IMR-90 (cell line): ENCODE measurements around the gene CSNK2A1.

Experiments used
- NFE2L2 ChIP-seq: fragments of 150-350 bp; IDR thresholded peaks from 2 replicates; pipeline ENCODE4 v1.6.1; 2016; ENCODE audit warnings: low read depth, mild to moderate bottlenecking, low read length
- POLR2A ChIP-seq: IDR thresholded peaks from 2 replicates; pipeline ENCODE4 v1.6.1; 2012; ENCODE audit warnings: mild to moderate bottlenecking, low read depth, low read length
- RCOR1 ChIP-seq: IDR thresholded peaks from 2 replicates; pipeline ENCODE4 v1.6.1; 2012; ENCODE audit warnings: mild to moderate bottlenecking, low read length, improper control_type of control experiment; ENCODE audit not compliant: insufficient replicate concordance
- TF ChIP-seq, protein P1 (sequence below): conservative IDR thresholded peaks from 2 replicates; pipeline ENCODE4 v1.5.1; 2012; ENCODE audit warnings: mild to moderate bottlenecking, low read depth, low read length, improper control_type of control experiment

- TF ChIP-seq NFE2L2: no peak
- TF ChIP-seq, protein P1, sequence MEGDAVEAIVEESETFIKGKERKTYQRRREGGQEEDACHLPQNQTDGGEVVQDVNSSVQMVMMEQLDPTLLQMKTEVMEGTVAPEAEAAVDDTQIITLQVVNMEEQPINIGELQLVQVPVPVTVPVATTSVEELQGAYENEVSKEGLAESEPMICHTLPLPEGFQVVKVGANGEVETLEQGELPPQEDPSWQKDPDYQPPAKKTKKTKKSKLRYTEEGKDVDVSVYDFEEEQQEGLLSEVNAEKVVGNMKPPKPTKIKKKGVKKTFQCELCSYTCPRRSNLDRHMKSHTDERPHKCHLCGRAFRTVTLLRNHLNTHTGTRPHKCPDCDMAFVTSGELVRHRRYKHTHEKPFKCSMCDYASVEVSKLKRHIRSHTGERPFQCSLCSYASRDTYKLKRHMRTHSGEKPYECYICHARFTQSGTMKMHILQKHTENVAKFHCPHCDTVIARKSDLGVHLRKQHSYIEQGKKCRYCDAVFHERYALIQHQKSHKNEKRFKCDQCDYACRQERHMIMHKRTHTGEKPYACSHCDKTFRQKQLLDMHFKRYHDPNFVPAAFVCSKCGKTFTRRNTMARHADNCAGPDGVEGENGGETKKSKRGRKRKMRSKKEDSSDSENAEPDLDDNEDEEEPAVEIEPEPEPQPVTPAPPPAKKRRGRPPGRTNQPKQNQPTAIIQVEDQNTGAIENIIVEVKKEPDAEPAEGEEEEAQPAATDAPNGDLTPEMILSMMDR: no peak
- TF ChIP-seq RCOR1: no peak
- TF ChIP-seq POLR2A: no peak
These were observed 4.4 kb downstream of the CSNK2A1 start for GRCh38 chr20:539191-539590.
